ENCODE results near the gene NR1I3. TPM values are rescaled to one million over a fixed set of nuclear protein-coding genes. Genes with fewer than 3 reads are reported as not detected.

NR1I3 gene
- total and polyA plus RNA-seq, 3 donors from 2014 or later, result 0.31 to 0.68 (median 0.57) TPM

DNA sequence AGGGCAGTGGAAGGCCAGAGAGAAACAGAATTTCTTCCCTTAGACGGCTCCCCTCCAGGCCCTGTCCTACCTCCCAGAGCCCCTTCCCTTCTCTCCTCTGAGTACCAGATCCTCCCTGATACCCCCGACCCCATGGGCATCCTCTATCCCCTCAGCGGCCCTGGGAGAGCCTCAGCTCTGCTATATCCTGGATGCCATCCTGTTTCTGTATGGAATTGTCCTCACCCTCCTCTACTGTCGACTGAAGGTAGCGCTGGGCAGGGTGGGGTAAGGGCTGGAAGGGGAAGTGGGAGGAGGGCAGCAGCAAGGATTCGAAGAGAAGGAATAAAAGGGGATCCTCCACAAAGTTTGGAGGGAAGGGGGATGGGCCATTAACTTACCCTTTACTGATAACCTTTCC is 20.2 kb downstream of the NR1I3 start:
- Histone ChIP-seq H3K36me3 (ENCODE audit: low read depth, missing control alignments) (no peaks in the 10 kb centered on the region), H3K27me3 (no peaks in the 10 kb centered on the region), H3K4me3 (no peak overlapping the region), H3K9me3 (no peaks in the 10 kb centered on the region), H3K27ac (peak overlapping the region in 1 of 2 donors; percentile 19), H3K4me1 (no peaks in the 10 kb centered on the region)
- 73 to 76% methylated on average over 6 of the region's 6 CpGs for WGBS, 2 donors
- intact Hi-C loops (cut with DNase I; ENCODE audit: low total_unique reads), result loop anchor here (10.0 kb wide), 1 partner anchor 167 kb away; no protein-coding TSS in a partner anchor
- DNase-seq, result no peak
- TF ChIP-seq CTCF (IDR thresholded peaks at IDR 0.05) (no peak), POLR2A (IDR thresholded peaks at IDR 0.05) (no peak)

- 83 to 85% methylated on average over 7 of the region's 7 CpGs for WGBS, 2 donors
- no peaks in the 10 kb centered on the region for H3K9me3 ChIP-seq
- peak overlapping the region; percentile 44 to 56 for H3K27ac ChIP-seq
- H3K4me3 ChIP-seq, result no peak overlapping the region
- intact Hi-C loops (cut with DNase I; ENCODE audit: low total_unique reads), result loop anchor here (10.0 kb wide), 1 partner anchor 168 kb away; no protein-coding TSS in a partner anchor
- no peaks in the 10 kb centered on the region for H3K27me3 ChIP-seq
- no peak for TF ChIP-seq CTCF (IDR thresholded peaks at IDR 0.05)
- no peak for TF ChIP-seq POLR2A (IDR thresholded peaks at IDR 0.05)
- no peaks in the 10 kb centered on the region for H3K4me1 ChIP-seq
- no peaks in the 10 kb centered on the region for H3K36me3 ChIP-seq (ENCODE audit: low read depth, missing control alignments)
- no peak for DNase-seq
Measured at GRCh38 chr1:161216945-161217712, 20.9 kb downstream of the NR1I3 start.

DNA sequence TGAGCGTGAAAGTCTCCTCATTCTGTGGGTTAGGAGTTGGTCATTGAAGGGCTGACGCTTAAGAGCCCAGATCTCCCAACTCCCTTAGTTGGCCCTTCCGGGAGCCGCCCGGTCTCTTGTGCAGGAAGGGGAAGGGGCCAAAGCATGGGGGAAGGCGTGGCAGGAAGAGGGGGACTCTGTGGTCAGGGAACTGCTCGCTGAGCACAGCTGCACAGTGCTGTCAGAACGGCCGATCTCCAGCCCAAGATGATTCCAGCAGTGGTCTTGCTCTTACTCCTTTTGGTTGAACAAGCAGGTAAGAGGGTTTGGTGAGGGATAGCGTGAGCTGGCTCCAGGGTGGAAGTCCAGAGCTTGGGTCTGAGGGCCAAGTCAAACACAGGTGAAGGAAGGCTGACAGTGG is 22.9 kb downstream of the NR1I3 start, which contains the start of gene FCER1G:
Gene FCER1G (plus strand): TSS at position 220 of the 400 bp plus-strand sequence. CDS start 27 bp downstream, at position 247.
- no peak within 1 kb of the TSS for H3K27ac ChIP-seq
- H3K27me3 ChIP-seq, result no peaks in the 10 kb centered on the region
- no peak within 1 kb of the TSS for H3K4me3 ChIP-seq
- intact Hi-C loops (cut with DNase I; ENCODE audit: low total_unique reads), result loop anchor here (10.0 kb wide), 1 partner anchor 170 kb away; no protein-coding TSS in a partner anchor
- DNase-seq, result no peak
- no peaks in the 10 kb centered on the region for H3K36me3 ChIP-seq (ENCODE audit: low read depth, missing control alignments)
- H3K4me1 ChIP-seq, result no peaks in the 10 kb centered on the region
- TF ChIP-seq POLR2A (IDR thresholded peaks at IDR 0.05) (no peak), CTCF (IDR thresholded peaks at IDR 0.05) (no peak)
- no peaks in the 10 kb centered on the region for H3K9me3 ChIP-seq
- whole genome bisulfite sequencing, 2 donors, result 74 to 83% methylated on average over 10 of the region's 10 CpGs

DNA sequence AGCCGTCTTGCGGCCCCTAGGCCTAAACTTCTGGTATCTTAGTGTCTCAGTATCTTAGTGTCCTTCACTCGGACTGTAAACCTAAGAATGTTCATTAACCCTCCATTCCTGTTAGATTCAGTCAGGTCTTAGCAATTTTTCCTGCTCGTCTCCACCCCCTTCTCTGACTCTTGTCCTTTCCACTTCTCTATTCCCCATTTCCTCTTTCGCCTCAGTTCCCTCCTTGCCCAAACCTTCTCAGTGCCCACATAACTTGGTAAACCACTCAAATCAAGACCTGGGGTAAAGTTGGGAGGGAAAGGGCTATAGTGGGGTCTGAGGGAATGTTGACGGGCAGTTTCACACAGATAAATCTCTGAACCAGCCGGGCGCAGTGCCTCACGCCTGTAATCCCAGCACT is 23.6 kb downstream of the NR1I3 start:
- DNase-seq, result no peak
- WGBS, 2 donors, result 85 to 88% methylated on average over 9 of the region's 9 CpGs
- Histone ChIP-seq H3K27me3 (no peaks in the 10 kb centered on the region), H3K4me1 (no peaks in the 10 kb centered on the region), H3K4me3 (no peak overlapping the region), H3K36me3 (ENCODE audit: low read depth, missing control alignments) (no peaks in the 10 kb centered on the region), H3K27ac (no peak overlapping the region), H3K9me3 (no peaks in the 10 kb centered on the region)
- intact Hi-C loops (cut with DNase I; ENCODE audit: low total_unique reads), result loop anchor here (10.0 kb wide), 1 partner anchor 170 kb away; no protein-coding TSS in a partner anchor
- no peak for TF ChIP-seq POLR2A (IDR thresholded peaks at IDR 0.05)
- TF ChIP-seq CTCF (IDR thresholded peaks at IDR 0.05), result no peak
